Panc1 (cell line): Measurements from ENCODE around the gene CD48. TPM values are rescaled to one million over a fixed set of nuclear protein-coding genes. Genes with fewer than 3 reads are reported as not detected.

ENCODE experiments used
- ATAC-seq: fragments of 200-7000 bp; cut with Tn5 transposase; 2 replicates; pipeline ENCODE4 v1.9.1; 2020; ENCODE audit warnings: mild to moderate bottlenecking, moderate library complexity
- BruUV-seq: library from RNA; stranded (reverse); fragments of 400-500 nt; replicated peaks from 2 replicates; lab custom pipeline; 2021; lab: Mats Ljungman, UMichigan
- CTCF ChIA-PET: fragments of 300-600 bp; sonication (Branson Sonifier 250); formaldehyde crosslinking; loops from one replicate; lab custom pipeline; 2022; ENCODE audit warnings: antibody characterized with exemption; lab: Charles Lee
- POLR2A ChIA-PET: fragments of 300-600 bp; sonication (Branson Sonifier 250); formaldehyde crosslinking; loops from one replicate; lab custom pipeline; 2022; ENCODE audit warnings: antibody characterized with exemption; lab: Charles Lee
- DNase-seq: peaks from one replicate; pipeline ENCODE4 v3.0.0-alpha.2; 2010; ENCODE audit warnings: low read depth, low spot score
- H3K27ac ChIP-seq: 2 replicates; pipeline ENCODE4 v1.5.1; 2011; ENCODE audit warnings: mild to moderate bottlenecking, low read length, inconsistent platforms
- H3K27me3 ChIP-seq: fragments of 200-500 bp; sonication (Bioruptor generic); 2 replicates; pipeline ENCODE4 v1.6.0; 2014; ENCODE audit warnings: low read length, inconsistent platforms; ENCODE audit not compliant: control insufficient read depth, insufficient read depth
- H3K36me3 ChIP-seq: fragments of 200-500 bp; sonication (Bioruptor generic); 2 replicates; pipeline ENCODE4 v1.5.1; 2014; ENCODE audit warnings: inconsistent platforms, mild to moderate bottlenecking, low read length, moderate library complexity; ENCODE audit not compliant: control insufficient read depth, insufficient read depth
- H3K4me1 ChIP-seq: 2 replicates; pipeline ENCODE4 v1.5.1; 2011; ENCODE audit warnings: inconsistent platforms, mild to moderate bottlenecking, low read length, moderate library complexity; ENCODE audit not compliant: control insufficient read depth, insufficient read depth
- H3K4me3 ChIP-seq, 2 experiments: 2 replicates each; pipeline ENCODE4 v1.5.1; 2011 to 2012; ENCODE audit warnings: low read depth in 2 of 2, low read length in 2 of 2, mild to moderate bottlenecking in 2 of 2, inconsistent platforms in 1 of 2, moderate library complexity in 1 of 2
- H3K9me3 ChIP-seq: fragments of 200-500 bp; sonication (Bioruptor generic); 2 replicates; pipeline ENCODE4 v1.5.1; 2014; ENCODE audit warnings: low read depth, mild to moderate bottlenecking, inconsistent platforms, low read length, moderate library complexity; ENCODE audit not compliant: control insufficient read depth, insufficient read depth
- CTCF ChIP-seq: fragments of 450-650 bp; IDR thresholded peaks from 2 replicates; pipeline ENCODE4 v1.5.1; 2017; ENCODE audit warnings: mild to moderate bottlenecking
- POLR2AphosphoS5 ChIP-seq: IDR thresholded peaks from 2 replicates; pipeline ENCODE4 v1.6.1; 2012; ENCODE audit warnings: mild to moderate bottlenecking, low read depth, low read length, moderate library complexity
- SIN3A ChIP-seq: IDR thresholded peaks from 2 replicates; pipeline ENCODE4 v1.6.1; 2012; ENCODE audit warnings: low read depth, mild to moderate bottlenecking, low read length, moderate library complexity, borderline replicate concordance; ENCODE audit not compliant: insufficient read depth
- TCF7L2 ChIP-seq: IDR thresholded peaks from 2 replicates; pipeline ENCODE4 v1.6.1; 2011; ENCODE audit warnings: mild to moderate bottlenecking, low read depth, low read length, inconsistent platforms
- in situ Hi-C: cut with HindIII; loops from 2 replicates; pipeline ENCODE4 v1.10.0; 2016; ENCODE audit warnings: low sequenced_read_pairs, low pct_unique_long_range_greater_than_20kb
- intact Hi-C: fragments of 100-400 bp; cut with micrococcal nuclease; formaldehyde crosslinking; loops from one replicate; pipeline ENCODE4 v1.10.0; 2022; ENCODE audit not compliant: unreplicated experiment
- total RNA-seq: library from RNA; stranded (reverse); gene quantifications from one replicate; pipeline ENCODE4 v1.2.1, GENCODE V29; 2021; ENCODE audit not compliant: unreplicated experiment
- TF ChIP-seq, protein P1 (sequence below), 2 experiments: IDR thresholded peaks; 2 replicates each; pipeline ENCODE4 v1.6.1; 2011 to 2012; ENCODE audit warnings: low read depth in 2 of 2, control low read depth in 1 of 2, low read length in 1 of 2, mild to moderate bottlenecking in 1 of 2, moderate library complexity in 1 of 2; ENCODE audit not compliant: insufficient read depth in 1 of 2

Gene CD48
- total RNA-seq, 1 experiment from 2014 or later, result 0.67 TPM

GRCh38 chr1:160644399-160644798, 67.2 kb downstream of the CD48 start:
- CTCF ChIA-PET, result no interaction called here

DNA sequence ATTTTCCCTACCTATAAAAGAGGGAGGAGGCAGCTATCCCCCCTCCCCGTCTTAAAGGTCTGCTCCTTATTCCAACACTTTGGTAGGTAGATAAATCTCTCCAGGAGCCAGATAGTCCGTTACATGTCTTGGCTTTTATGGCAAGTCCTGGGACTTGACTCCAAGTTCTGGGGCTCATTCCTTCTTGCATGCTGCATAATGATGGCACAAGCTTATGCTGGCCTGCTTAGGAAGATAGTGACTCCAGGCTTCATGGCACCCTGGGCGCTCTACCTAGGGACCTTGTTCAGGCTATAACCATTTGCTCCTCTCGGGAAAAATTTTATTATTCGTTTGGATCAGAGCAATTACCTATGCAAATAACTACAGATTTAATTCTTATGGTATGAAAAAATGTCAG, 68.5 kb downstream of the CD48 start:
- ATAC-seq (no peak), DNase-seq (no peak)
- no TSS peak for BruUV-seq
- Histone ChIP-seq H3K4me1 (no peaks in the 10 kb centered on the region), H3K4me3 (no peak overlapping the region), H3K9me3 (no peaks in the 10 kb centered on the region), H3K27ac (no peak overlapping the region), H3K27me3 (peaks cover 11% of the 10 kb centered on the region), H3K36me3 (no peaks in the 10 kb centered on the region)
- intact Hi-C loops, result no loop called here
- TF ChIP-seq, protein P1, sequence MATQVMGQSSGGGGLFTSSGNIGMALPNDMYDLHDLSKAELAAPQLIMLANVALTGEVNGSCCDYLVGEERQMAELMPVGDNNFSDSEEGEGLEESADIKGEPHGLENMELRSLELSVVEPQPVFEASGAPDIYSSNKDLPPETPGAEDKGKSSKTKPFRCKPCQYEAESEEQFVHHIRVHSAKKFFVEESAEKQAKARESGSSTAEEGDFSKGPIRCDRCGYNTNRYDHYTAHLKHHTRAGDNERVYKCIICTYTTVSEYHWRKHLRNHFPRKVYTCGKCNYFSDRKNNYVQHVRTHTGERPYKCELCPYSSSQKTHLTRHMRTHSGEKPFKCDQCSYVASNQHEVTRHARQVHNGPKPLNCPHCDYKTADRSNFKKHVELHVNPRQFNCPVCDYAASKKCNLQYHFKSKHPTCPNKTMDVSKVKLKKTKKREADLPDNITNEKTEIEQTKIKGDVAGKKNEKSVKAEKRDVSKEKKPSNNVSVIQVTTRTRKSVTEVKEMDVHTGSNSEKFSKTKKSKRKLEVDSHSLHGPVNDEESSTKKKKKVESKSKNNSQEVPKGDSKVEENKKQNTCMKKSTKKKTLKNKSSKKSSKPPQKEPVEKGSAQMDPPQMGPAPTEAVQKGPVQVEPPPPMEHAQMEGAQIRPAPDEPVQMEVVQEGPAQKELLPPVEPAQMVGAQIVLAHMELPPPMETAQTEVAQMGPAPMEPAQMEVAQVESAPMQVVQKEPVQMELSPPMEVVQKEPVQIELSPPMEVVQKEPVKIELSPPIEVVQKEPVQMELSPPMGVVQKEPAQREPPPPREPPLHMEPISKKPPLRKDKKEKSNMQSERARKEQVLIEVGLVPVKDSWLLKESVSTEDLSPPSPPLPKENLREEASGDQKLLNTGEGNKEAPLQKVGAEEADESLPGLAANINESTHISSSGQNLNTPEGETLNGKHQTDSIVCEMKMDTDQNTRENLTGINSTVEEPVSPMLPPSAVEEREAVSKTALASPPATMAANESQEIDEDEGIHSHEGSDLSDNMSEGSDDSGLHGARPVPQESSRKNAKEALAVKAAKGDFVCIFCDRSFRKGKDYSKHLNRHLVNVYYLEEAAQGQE (IDR thresholded peaks at IDR 0.05; ENCODE audit: insufficient read depth in 1 of 2, low read depth in 2 of 2, low read length in 1 of 2), result no peak
- TF ChIP-seq POLR2AphosphoS5 (no peak), CTCF (no peak), TCF7L2 (no peak), SIN3A (no peak)
- ChIA-PET POLR2A (no interaction called here), CTCF (no interaction called here)
- in situ Hi-C loops, result no loop called here

More at GRCh38 chr1:160644399-160644798, 67.2 kb downstream of the CD48 start:
- no peak overlapping the region for H3K4me3 ChIP-seq
- in situ Hi-C loops, result no loop called here
- ATAC-seq (no peak), DNase-seq (no peak)
- H3K4me1 ChIP-seq, result no peaks in the 10 kb centered on the region
- no peaks in the 10 kb centered on the region for H3K9me3 ChIP-seq
- H3K27me3 ChIP-seq, result peaks cover 11% of the 10 kb centered on the region
- BruUV-seq, result no TSS peak
- H3K36me3 ChIP-seq, result no peaks in the 10 kb centered on the region
- POLR2A ChIA-PET, result no interaction called here
- intact Hi-C loops, result no loop called here
- no peak overlapping the region for H3K27ac ChIP-seq
- no peak for TF ChIP-seq POLR2AphosphoS5

- Histone ChIP-seq H3K27me3 (peaks cover 9% of the 10 kb centered on the region), H3K4me3 (no peak overlapping the region), H3K27ac (no peak overlapping the region), H3K36me3 (no peaks in the 10 kb centered on the region), H3K9me3 (no peaks in the 10 kb centered on the region), H3K4me1 (no peaks in the 10 kb centered on the region)
- CTCF ChIA-PET, result no interaction called here
- TF ChIP-seq POLR2AphosphoS5 (no peak), CTCF (no peak), TCF7L2 (no peak)
- POLR2A ChIA-PET, result no interaction called here
- intact Hi-C loops (no loop called here), in situ Hi-C loops (no loop called here)
- ATAC-seq, result no peak
- DNase-seq, result no peak
- BruUV-seq, result no TSS peak
These were observed 69.4 kb downstream of the CD48 start for GRCh38 chr1:160642281-160642644.
